Bronchial epithelial cell (primary cell): ENCODE measurements around the gene MAGEA9B. TPM values are rescaled to one million over a fixed set of nuclear protein-coding genes. Genes with fewer than 3 reads are reported as not detected.
A peak's percentile ranks its signal among the peaks of the same experiment; 100 is the strongest.
"Not testable (repeated sequence)": the region's sequence is repeated elsewhere in the genome, so short reads cannot be mapped to it uniquely, and the experiment has no call there.

Source experiments
- DNase-seq: peaks from one replicate; pipeline ENCODE4 v3.0.0-alpha.2; 2010; ENCODE audit warnings: low read depth
- FAIRE-seq: peaks from 2 replicates; lab custom pipeline; 2011; peaks lifted over from hg19 to GRCh38; lab: Jason Lieb, UNC
- H3K27me3 ChIP-seq: 2 replicates; pipeline ENCODE4 v1.5.1; 2011; ENCODE audit warnings: low read length; ENCODE audit not compliant: control insufficient read depth, insufficient read depth
- H3K36me3 ChIP-seq: 2 replicates; pipeline ENCODE4 v1.5.1; 2011; ENCODE audit warnings: low read length; ENCODE audit not compliant: control insufficient read depth, insufficient read depth
- H3K4me3 ChIP-seq: 2 replicates; pipeline ENCODE4 v1.5.1; 2011; ENCODE audit warnings: mild to moderate bottlenecking, low read depth, low read length, control low read depth
- total RNA-seq: library from RNA; depleted of rRNA; stranded (reverse); fragments of >200 nt; gene quantifications from 2 replicates; pipeline ENCODE4 v1.2.1, GENCODE V29; 2014
- TF ChIP-seq, protein P1 (sequence below): IDR thresholded peaks from 2 replicates; pipeline ENCODE4 v1.5.1; 2011; ENCODE audit warnings: mild to moderate bottlenecking, moderate library complexity, low read length, control low read depth, inconsistent platforms; ENCODE audit not compliant: insufficient read depth, severe bottlenecking

MAGEA9B gene
- total RNA-seq, 1 donor from 2014 or later = not detected

- Histone ChIP-seq H3K27me3 (no peaks in the 10 kb centered on the region), H3K36me3 (no peaks in the 10 kb centered on the region), H3K4me3 (no peak overlapping the region)
- FAIRE-seq (no peak), DNase-seq (no peak)
- TF ChIP-seq, protein P1, sequence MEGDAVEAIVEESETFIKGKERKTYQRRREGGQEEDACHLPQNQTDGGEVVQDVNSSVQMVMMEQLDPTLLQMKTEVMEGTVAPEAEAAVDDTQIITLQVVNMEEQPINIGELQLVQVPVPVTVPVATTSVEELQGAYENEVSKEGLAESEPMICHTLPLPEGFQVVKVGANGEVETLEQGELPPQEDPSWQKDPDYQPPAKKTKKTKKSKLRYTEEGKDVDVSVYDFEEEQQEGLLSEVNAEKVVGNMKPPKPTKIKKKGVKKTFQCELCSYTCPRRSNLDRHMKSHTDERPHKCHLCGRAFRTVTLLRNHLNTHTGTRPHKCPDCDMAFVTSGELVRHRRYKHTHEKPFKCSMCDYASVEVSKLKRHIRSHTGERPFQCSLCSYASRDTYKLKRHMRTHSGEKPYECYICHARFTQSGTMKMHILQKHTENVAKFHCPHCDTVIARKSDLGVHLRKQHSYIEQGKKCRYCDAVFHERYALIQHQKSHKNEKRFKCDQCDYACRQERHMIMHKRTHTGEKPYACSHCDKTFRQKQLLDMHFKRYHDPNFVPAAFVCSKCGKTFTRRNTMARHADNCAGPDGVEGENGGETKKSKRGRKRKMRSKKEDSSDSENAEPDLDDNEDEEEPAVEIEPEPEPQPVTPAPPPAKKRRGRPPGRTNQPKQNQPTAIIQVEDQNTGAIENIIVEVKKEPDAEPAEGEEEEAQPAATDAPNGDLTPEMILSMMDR = no peak
These were observed 41.5 kb upstream of the MAGEA9B start for GRCh38 chrX:149628768-149629167.

DNA sequence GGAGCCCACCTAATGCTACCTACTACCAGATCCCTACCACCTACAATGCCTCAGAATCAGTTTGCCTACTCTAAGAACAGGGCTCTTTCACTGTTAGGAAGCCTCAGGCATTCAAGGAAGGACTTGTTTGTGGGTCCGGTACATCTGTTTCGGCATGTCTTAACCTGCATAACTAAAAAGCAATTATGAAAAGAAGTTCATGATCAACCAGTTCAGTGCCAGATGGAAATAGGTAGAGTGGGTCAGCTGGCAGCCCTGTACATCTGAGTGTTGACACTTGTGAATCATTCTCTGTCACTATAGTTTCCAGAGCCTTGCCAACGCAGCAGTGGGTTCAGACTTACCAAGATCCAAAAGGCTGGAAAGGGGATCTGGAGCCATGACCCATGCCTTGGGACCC, 41.0 kb upstream of the MAGEA9B start:
- Histone ChIP-seq H3K4me3 (no peak overlapping the region), H3K27me3 (no peaks in the 10 kb centered on the region), H3K36me3 (no peaks in the 10 kb centered on the region)
- TF ChIP-seq, protein P1 = no peak
- FAIRE-seq = no peak
- peak; percentile 91 for DNase-seq

DNA sequence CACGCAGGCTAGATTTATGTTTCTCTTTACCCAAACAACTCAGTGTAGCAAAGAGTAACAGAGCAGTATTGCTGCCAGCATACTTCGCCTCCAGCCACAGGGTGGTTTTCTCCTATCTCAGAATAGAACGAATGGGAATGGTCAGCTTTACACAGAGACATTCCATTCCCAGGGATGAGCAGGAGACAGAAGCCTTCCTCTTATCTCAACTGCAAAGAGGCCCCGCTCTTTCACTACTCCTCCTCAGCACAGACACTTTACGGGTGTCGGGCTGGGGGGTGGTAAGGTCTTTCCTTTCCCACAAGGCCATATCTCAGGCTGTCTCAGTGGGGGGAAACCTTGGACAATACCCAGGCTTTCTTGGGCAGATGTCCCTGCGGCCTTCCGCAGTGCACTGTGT, 39.6 kb upstream of the MAGEA9B start:
- H3K36me3 ChIP-seq, FAIRE-seq, DNase-seq, H3K4me3 ChIP-seq, H3K27me3 ChIP-seq: not testable (repeated sequence)

DNA sequence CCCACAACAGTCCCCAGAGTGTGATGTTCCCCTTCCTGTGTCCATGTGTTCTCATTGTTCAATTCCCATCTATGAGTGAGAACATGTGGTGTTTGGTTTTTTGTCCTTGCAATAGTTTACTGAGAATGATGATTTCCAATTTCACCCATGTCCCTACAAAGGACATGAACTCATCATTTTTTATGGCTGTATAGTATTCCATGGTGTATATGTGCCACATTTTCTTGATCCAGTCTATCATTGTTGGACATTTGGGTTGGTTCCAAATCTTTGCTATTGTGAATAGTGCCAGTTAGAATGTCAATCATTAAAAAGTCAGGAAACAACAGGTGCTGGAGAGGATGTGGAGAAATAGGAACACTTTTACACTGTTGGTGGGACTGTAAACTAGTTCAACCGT, 32.4 kb upstream of the MAGEA9B start:
- not testable (repeated sequence) for H3K4me3 ChIP-seq, H3K27me3 ChIP-seq, FAIRE-seq, H3K36me3 ChIP-seq, DNase-seq

- H3K27me3 ChIP-seq = no peaks in the 10 kb centered on the region
- FAIRE-seq (no peak), DNase-seq (no peak)
- TF ChIP-seq, protein P1 = no peak
- H3K4me3 ChIP-seq = no peak overlapping the region
- H3K36me3 ChIP-seq = no peaks in the 10 kb centered on the region
These were observed 31.6 kb upstream of the MAGEA9B start for GRCh38 chrX:149618871-149619270.

- Histone ChIP-seq H3K4me3 (no peak overlapping the region), H3K27me3 (no peaks in the 10 kb centered on the region), H3K36me3 (no peaks in the 10 kb centered on the region)
- FAIRE-seq (no peak), DNase-seq (no peak)
- TF ChIP-seq, protein P1 = no peak
These were observed 24.4 kb upstream of the MAGEA9B start for GRCh38 chrX:149611623-149612175.

DNA sequence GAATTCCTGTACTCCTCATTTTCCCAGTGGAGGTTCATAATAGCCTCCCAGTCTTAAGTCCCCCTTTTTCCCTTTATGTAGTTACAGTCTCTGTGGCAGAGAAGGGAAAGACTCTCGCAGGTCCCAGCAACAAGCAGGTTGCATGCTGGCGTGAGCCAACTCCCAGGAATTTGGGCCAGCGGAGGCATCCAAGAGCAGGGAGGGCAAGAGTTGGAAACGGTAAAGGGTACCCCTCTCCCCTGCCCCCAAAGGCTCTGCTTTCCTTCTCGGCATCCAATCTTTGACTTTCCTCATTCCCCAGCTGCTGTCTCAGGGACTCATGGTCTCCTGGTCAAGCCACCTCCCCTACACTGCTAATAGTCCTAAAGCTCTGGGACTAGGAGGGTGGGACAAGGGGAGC, 23.3 kb upstream of the MAGEA9B start:
- DNase-seq (no peak), FAIRE-seq (no peak)
- TF ChIP-seq, protein P1 = no peak
- no peaks in the 10 kb centered on the region for H3K27me3 ChIP-seq
- no peaks in the 10 kb centered on the region for H3K36me3 ChIP-seq
- no peak overlapping the region for H3K4me3 ChIP-seq
